Uterus (tissue), 2 donors: ENCODE data around the gene CHIA.

Source experiments
- POLR2A ChIP-seq, 2 donors: fragments of 450-650 bp; IDR thresholded peaks; one replicate each; pipeline ENCODE4 v1.6.1; 2016; ENCODE audit warnings: antibody characterized with exemption in 2 of 2, mild to moderate bottlenecking in 1 of 2, moderate library complexity in 1 of 2
- TF ChIP-seq, protein P1 (sequence below), 4 experiments: fragments of 200-600 bp in 2 of 4; fragments of 450-650 bp in 2 of 4; sonication (generic) in 2 of 4; IDR thresholded peaks; one replicate each; pipeline ENCODE4 v1.5.1; 2016 to 2019; ENCODE audit warnings: antibody characterized with exemption in 4 of 4, mild to moderate bottlenecking in 2 of 4, moderate library complexity in 1 of 4

DNA sequence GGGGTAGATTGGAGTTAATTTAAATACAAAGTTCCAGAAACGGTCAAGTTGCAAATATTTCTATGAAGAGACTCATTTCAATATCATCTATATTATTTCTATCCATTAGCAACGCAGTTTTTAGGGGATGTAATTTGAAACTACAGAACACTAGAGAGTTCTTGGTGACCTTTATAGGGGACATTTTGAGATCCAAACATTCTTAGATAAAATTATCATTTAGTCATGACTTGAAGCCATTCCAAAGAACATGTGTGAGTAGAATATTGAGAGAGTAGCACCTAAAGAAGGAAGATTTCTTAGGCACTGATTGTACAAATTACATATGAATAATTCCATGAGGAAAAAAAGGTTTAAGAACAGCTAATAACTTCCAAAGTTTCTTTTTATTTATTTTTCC, 19.0 kb downstream of the CHIA start:
- TF ChIP-seq, protein P1, sequence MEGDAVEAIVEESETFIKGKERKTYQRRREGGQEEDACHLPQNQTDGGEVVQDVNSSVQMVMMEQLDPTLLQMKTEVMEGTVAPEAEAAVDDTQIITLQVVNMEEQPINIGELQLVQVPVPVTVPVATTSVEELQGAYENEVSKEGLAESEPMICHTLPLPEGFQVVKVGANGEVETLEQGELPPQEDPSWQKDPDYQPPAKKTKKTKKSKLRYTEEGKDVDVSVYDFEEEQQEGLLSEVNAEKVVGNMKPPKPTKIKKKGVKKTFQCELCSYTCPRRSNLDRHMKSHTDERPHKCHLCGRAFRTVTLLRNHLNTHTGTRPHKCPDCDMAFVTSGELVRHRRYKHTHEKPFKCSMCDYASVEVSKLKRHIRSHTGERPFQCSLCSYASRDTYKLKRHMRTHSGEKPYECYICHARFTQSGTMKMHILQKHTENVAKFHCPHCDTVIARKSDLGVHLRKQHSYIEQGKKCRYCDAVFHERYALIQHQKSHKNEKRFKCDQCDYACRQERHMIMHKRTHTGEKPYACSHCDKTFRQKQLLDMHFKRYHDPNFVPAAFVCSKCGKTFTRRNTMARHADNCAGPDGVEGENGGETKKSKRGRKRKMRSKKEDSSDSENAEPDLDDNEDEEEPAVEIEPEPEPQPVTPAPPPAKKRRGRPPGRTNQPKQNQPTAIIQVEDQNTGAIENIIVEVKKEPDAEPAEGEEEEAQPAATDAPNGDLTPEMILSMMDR (IDR thresholded peaks at IDR 0.05), result no peak
- TF ChIP-seq POLR2A (IDR thresholded peaks at IDR 0.05), result no peak
